AG10803 (cell line): Measurements from ENCODE around the gene PKP1.

Experiments used
- DNase-seq: peaks from one replicate; pipeline ENCODE4 v3.0.0; 2010; ENCODE audit warnings: low read depth
- H3K4me3 ChIP-seq: 2 replicates; pipeline ENCODE4 v1.5.1; 2011; ENCODE audit warnings: mild to moderate bottlenecking, low read length, control low read depth
- CTCF ChIP-seq: conservative IDR thresholded peaks from 2 replicates; pipeline ENCODE4 v1.5.1; 2011; ENCODE audit warnings: mild to moderate bottlenecking, low read length, control low read depth, inconsistent platforms

The PKP1 gene

GRCh38 chr1:201311356-201312011 lies 28.2 kb downstream of the PKP1 start:
- no peak for DNase-seq
- no peak overlapping the region for H3K4me3 ChIP-seq
- TF ChIP-seq CTCF = no peak

- no peak overlapping the region for H3K4me3 ChIP-seq
- DNase-seq = no peak
- no peak for TF ChIP-seq CTCF
These were observed 29.0 kb downstream of the PKP1 start for GRCh38 chr1:201312298-201312697.

GRCh38 chr1:201313086-201313485 lies 29.8 kb downstream of the PKP1 start:
- TF ChIP-seq CTCF = no peak
- no peak overlapping the region for H3K4me3 ChIP-seq
- DNase-seq = no peak

- no peak for TF ChIP-seq CTCF
- H3K4me3 ChIP-seq = no peak overlapping the region
- DNase-seq = no peak
These were observed 33.2 kb downstream of the PKP1 start for GRCh38 chr1:201316556-201316955.

- TF ChIP-seq CTCF = no peak
- no peak for DNase-seq
- no peak overlapping the region for H3K4me3 ChIP-seq
These were observed 34.2 kb downstream of the PKP1 start for GRCh38 chr1:201317551-201317950.

- H3K4me3 ChIP-seq = no peak overlapping the region
- no peak for TF ChIP-seq CTCF
- DNase-seq = no peak
These were observed 35.4 kb downstream of the PKP1 start for GRCh38 chr1:201318504-201319340.

- no peak for TF ChIP-seq CTCF
- no peak overlapping the region for H3K4me3 ChIP-seq
- DNase-seq = no peak
These were observed 36.3 kb downstream of the PKP1 start for GRCh38 chr1:201319631-201320030.
